Dedifferentiated amniotic fluid mesenchymal stem cell (primary cell): ENCODE data around the gene RDH11.

ENCODE experiments used
- DNase-seq: peaks from one replicate; pipeline ENCODE4 v3.0.0-alpha.2; 2016; ENCODE audit errors: extremely low spot score

RDH11 gene

GRCh38 chr14:67650151-67650550 is 45.4 kb downstream of the RDH11 start:
- no peak for DNase-seq

GRCh38 chr14:67646131-67646530 is 49.4 kb downstream of the RDH11 start:
- no peak for DNase-seq

GRCh38 chr14:67645414-67645813 is 50.1 kb downstream of the RDH11 start:
- no peak for DNase-seq

GRCh38 chr14:67644428-67644827 is 51.1 kb downstream of the RDH11 start:
- no peak for DNase-seq

- no peak for DNase-seq
Measured at GRCh38 chr14:67643713-67644112, 51.9 kb downstream of the RDH11 start.

- no peak for DNase-seq
Measured at GRCh38 chr14:67641902-67642749, 53.4 kb downstream of the RDH11 start.

- DNase-seq, result no peak
Measured at GRCh38 chr14:67641480-67641879, 54.1 kb downstream of the RDH11 start.

GRCh38 chr14:67638642-67639041 is 56.9 kb downstream of the RDH11 start:
- DNase-seq, result no peak

- no peak for DNase-seq
Measured at GRCh38 chr14:67636361-67636919, 59.1 kb downstream of the RDH11 start.

GRCh38 chr14:67633451-67634147 is 62.0 kb downstream of the RDH11 start:
- DNase-seq, result no peak

- no peak for DNase-seq
Measured at GRCh38 chr14:67630938-67631337, 64.6 kb downstream of the RDH11 start.

- no peak for DNase-seq
Measured at GRCh38 chr14:67630186-67630585, 65.4 kb downstream of the RDH11 start.

- no peak for DNase-seq
Measured at GRCh38 chr14:67627519-67627918, 68.0 kb downstream of the RDH11 start.
